Measurements from ENCODE around the gene TUBA4A. TPM values are rescaled to one million over a fixed set of nuclear protein-coding genes. Genes with fewer than 3 reads are reported as not detected.
"Not testable (repeated sequence)": the region's sequence is repeated elsewhere in the genome, so short reads cannot be mapped to it uniquely, and the experiment has no call there.

The TUBA4A gene
- total and polyA plus RNA-seq, 2 experiments from 2014 or later: 44.3 to 77.7 TPM

DNA sequence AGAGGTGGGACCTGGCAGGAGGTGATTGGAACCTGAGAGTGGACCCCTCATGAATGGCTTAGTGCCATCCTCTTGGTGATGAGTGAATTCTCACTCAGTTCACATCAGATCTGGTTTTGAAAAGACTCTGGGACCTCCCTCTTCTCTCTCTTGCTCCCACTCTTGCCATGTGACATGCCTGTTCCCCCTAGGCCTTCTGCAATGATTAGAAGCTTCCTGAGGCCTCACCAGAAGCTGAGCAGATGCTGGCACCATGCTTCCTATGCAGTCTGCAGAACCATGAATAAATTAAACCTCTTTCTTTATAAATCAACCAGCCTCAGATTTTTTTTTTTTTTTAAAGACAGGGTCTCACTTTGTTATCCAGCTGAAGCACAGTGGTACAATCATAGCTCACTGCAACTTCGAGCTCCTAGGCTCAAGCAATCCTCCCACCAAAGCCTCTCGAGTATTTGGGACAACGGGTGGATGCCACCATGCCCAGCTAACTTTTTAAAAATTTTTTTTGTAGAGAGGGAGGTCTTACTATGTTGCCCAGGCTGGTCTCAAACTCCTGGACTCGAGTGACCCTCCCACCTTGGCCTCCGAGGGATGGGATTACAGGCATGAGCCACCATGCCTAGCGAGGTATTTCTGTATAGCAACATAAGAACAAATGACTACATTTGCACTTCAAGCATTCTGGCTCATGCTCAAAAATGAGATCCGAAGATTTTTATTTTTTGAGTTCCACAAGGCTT is 49.1 kb downstream of the TUBA4A start:
- Histone ChIP-seq H3F3A (replicated peaks; ENCODE audit: low read depth) (peaks cover 15% of the 10 kb centered on the region; the same call in 1 of the 2 replicates), H3K27ac (ENCODE audit: low read depth) (no peak overlapping the region), H3K4me3 (no peak overlapping the region), H4K20me1 (replicated peaks; ENCODE audit: insufficient read depth) (no peaks in the 10 kb centered on the region; the same call in 1 of the 2 replicates), H2AFZ (no peak overlapping the region), H3K4me2 (no peak overlapping the region), H3K79me2 (replicated peaks; ENCODE audit: insufficient read depth) (no peaks in the 10 kb centered on the region), H3K27me3 (ENCODE audit: insufficient read depth) (no peaks in the 10 kb centered on the region), H3K9me2 (ENCODE audit: insufficient read depth) (no peaks in the 10 kb centered on the region), H3K4me1 (ENCODE audit: insufficient read depth) (peaks cover 15% of the 10 kb centered on the region), H3K36me3 (ENCODE audit: insufficient read depth) (no peaks in the 10 kb centered on the region; the same call in 1 of the 2 replicates)
- Mint-ChIP-seq H3K27me3 (ENCODE audit: insufficient read depth, low read depth, poor library complexity) (peaks cover 10% of the 10 kb centered on the region), H3K27ac (no peak overlapping the region), H3K4me1 (peaks cover 15% of the 10 kb centered on the region; the same call in 2 of the 3 replicates), H3K4me3 (no peak overlapping the region), H3K9me3 (peaks cover 9% of the 10 kb centered on the region; the same call in 2 of the 3 replicates), H3K36me3 (ENCODE audit: low read depth) (peaks cover 11% of the 10 kb centered on the region; the same call in 2 of the 3 replicates)
- DNase-seq (ENCODE audit: low spot score): no peak
- no peak for ATAC-seq
- TF ChIP-seq NANOG (IDR thresholded peaks at IDR 0.05; ENCODE audit: borderline replicate concordance): no peak
- TF ChIP-seq STAT1 (IDR thresholded peaks at IDR 0.05; ENCODE audit: unreplicated experiment): no peak
- TF ChIP-seq REST (IDR thresholded peaks at IDR 0.05; ENCODE audit: unreplicated experiment): no peak
- TF ChIP-seq EZH2phosphoT487 (IDR thresholded peaks at IDR 0.05; ENCODE audit: unreplicated experiment): no peak
- TF ChIP-seq JUNB (IDR thresholded peaks at IDR 0.05; ENCODE audit: unreplicated experiment): no peak
- TF ChIP-seq ETS1 (IDR thresholded peaks at IDR 0.05): no peak
- no peak for TF ChIP-seq CREB1 (CRISPR knock-in tag; IDR thresholded peaks at IDR 0.05; ENCODE audit: low read depth)
- TF ChIP-seq ZNF331 (CRISPR knock-in tag; IDR thresholded peaks at IDR 0.05; ENCODE audit: low read depth): no peak

DNA sequence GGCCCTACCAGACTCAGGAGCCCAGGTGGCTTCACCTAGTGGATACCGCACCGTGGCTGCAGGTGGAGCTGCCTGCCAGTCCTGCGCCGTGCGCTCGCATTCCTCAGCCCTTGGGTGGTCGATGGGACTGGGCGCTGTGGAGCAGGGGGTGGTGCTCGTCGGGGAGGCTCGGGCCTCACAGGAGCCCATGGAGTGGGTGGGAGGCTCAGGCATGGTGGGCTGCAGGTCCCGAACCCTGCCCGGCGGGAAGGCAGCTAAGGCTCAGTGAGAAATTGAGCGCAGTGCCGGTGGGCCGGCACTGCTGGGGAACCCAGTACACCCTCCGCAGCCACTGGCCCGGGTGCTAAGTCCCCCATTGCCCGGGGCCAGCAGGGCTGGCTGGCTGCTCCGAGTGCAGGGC is 52.4 kb downstream of the TUBA4A start:
- Mint-ChIP-seq H3K27me3 (ENCODE audit: insufficient read depth, low read depth, poor library complexity) (peaks cover 17% of the 10 kb centered on the region), H3K4me1 (peaks cover 10% of the 10 kb centered on the region; the same call in 2 of the 3 replicates)
- not testable (repeated sequence) for H3K36me3 Mint-ChIP-seq (ENCODE audit: low read depth); H3K9me2 ChIP-seq (ENCODE audit: insufficient read depth); H3K4me2 ChIP-seq; H3K27ac ChIP-seq (ENCODE audit: low read depth); DNase-seq (ENCODE audit: low spot score); H3K4me3 Mint-ChIP-seq; H3K27ac Mint-ChIP-seq; H3F3A ChIP-seq (replicated peaks; ENCODE audit: low read depth); H3K36me3 ChIP-seq (ENCODE audit: insufficient read depth); H3K27me3 ChIP-seq (ENCODE audit: insufficient read depth); ATAC-seq; H3K4me1 ChIP-seq (ENCODE audit: insufficient read depth); H3K9me3 Mint-ChIP-seq; H2AFZ ChIP-seq; H4K20me1 ChIP-seq (replicated peaks; ENCODE audit: insufficient read depth); H3K79me2 ChIP-seq (replicated peaks; ENCODE audit: insufficient read depth); H3K4me3 ChIP-seq
- TF ChIP-seq, protein P1, sequence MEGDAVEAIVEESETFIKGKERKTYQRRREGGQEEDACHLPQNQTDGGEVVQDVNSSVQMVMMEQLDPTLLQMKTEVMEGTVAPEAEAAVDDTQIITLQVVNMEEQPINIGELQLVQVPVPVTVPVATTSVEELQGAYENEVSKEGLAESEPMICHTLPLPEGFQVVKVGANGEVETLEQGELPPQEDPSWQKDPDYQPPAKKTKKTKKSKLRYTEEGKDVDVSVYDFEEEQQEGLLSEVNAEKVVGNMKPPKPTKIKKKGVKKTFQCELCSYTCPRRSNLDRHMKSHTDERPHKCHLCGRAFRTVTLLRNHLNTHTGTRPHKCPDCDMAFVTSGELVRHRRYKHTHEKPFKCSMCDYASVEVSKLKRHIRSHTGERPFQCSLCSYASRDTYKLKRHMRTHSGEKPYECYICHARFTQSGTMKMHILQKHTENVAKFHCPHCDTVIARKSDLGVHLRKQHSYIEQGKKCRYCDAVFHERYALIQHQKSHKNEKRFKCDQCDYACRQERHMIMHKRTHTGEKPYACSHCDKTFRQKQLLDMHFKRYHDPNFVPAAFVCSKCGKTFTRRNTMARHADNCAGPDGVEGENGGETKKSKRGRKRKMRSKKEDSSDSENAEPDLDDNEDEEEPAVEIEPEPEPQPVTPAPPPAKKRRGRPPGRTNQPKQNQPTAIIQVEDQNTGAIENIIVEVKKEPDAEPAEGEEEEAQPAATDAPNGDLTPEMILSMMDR (conservative IDR thresholded peaks at IDR 0.05; ENCODE audit: low read depth in 2 of 2): 0 out of 4 replicates have a peak, but pooled peaks of 1 of the 2 experiments have one; percentile 8

DNA sequence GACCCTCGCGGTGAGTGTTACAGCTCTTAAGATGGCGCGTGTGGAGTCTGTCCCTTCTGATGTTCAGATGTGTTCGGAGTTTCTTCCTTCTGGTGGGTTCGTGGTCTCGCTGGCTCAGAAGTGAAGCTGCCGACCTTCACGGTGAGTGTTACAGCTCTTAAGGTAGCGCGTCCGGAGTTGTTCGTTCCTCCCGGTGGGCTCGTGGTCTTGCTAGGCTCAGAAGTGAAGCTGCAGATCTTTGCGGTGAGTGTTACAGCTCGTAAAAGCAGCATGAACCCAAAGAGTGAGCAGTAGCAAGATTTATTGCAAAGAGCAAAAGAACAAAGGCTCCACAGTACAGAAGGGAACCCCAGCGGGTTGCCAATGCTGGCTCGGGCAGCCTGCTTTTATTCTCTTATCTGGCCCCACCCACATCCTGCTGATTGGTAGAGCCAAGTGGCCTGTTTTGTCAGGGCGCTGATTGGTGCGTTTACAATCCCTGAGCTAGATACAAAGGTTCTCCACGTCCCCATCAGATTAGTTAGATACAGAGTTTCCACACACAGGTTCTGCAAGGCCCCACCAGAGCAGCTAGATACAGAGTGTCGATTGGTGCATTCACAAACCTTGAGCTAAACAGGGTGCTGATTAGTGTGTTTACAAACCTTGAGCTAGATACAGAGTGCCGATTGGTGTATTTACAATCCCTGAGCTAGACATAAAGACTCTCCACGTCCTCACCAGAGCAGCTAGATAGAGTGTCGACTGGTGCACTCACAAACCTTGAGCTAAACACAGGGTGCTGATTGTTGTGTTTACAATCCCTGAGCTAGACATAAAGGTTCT is 53.0 kb downstream of the TUBA4A start:
- not testable (repeated sequence) for H3F3A ChIP-seq (replicated peaks; ENCODE audit: low read depth); DNase-seq (ENCODE audit: low spot score); H3K4me1 Mint-ChIP-seq; H3K27ac Mint-ChIP-seq; H3K36me3 ChIP-seq (ENCODE audit: insufficient read depth); H3K4me3 Mint-ChIP-seq; H2AFZ ChIP-seq; H3K79me2 ChIP-seq (replicated peaks; ENCODE audit: insufficient read depth); H4K20me1 ChIP-seq (replicated peaks; ENCODE audit: insufficient read depth); H3K36me3 Mint-ChIP-seq (ENCODE audit: low read depth); H3K4me1 ChIP-seq (ENCODE audit: insufficient read depth); H3K27me3 ChIP-seq (ENCODE audit: insufficient read depth); H3K4me3 ChIP-seq; H3K4me2 ChIP-seq; ATAC-seq; H3K9me3 Mint-ChIP-seq; H3K27ac ChIP-seq (ENCODE audit: low read depth); H3K9me2 ChIP-seq (ENCODE audit: insufficient read depth)
- peaks cover 17% of the 10 kb centered on the region for H3K27me3 Mint-ChIP-seq (ENCODE audit: insufficient read depth, low read depth, poor library complexity)
